Prostate gland (tissue), 2 donors: ENCODE results near the gene PELI3.

Source experiments
- CTCF ChIP-seq, 4 experiments: fragments of 200-600 bp in 2 of 4; fragments of 450-650 bp in 2 of 4; sonication (generic) in 2 of 4; IDR thresholded peaks; 1 replicate in 3 of 4; 2 replicates in 1 of 4; pipeline ENCODE4 v1.5.1; 2016 to 2019; ENCODE audit warnings: antibody characterized with exemption in 4 of 4, mild to moderate bottlenecking in 2 of 4, moderate library complexity in 2 of 4
- POLR2A ChIP-seq: fragments of 450-650 bp; IDR thresholded peaks from one replicate; pipeline ENCODE4 v1.6.1; 2016; ENCODE audit warnings: antibody characterized with exemption, mild to moderate bottlenecking
- POLR2AphosphoS5 ChIP-seq: sonication (generic); formaldehyde crosslinking; IDR thresholded peaks from one replicate; pipeline ENCODE4 v1.6.1; 2017; ENCODE audit warnings: antibody characterized with exemption

DNA sequence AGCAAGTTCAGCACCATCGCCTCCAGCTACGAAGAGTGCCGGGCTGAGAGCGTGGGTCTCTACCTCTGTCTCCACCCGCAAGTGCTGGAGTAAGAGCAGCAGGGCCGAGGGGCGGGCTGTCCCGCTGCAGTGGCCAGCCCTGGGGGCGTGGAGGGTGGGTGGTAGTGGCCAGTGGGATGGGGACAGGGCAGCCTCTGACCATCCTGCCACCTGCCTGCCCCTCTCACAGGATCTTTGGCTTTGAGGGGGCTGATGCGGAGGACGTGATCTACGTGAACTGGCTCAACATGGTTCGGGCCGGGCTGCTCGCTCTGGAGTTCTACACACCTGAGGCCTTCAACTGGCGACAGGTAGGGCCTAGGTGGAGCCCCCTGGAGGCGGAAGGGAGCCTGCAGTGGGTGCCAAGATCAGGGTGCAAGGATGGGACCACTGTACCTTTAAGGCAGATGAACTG, 28.7 kb downstream of the PELI3 start:
- TF ChIP-seq CTCF (IDR thresholded peaks at IDR 0.05) (no peak), POLR2AphosphoS5 (no peak), POLR2A (no peak)
